Peyer's patch (tissue), 4 donors: ENCODE results near the gene SHE. TPM values are rescaled to one million over a fixed set of nuclear protein-coding genes. Genes with fewer than 3 reads are reported as not detected.
A peak's percentile ranks its signal among the peaks of the same experiment; 100 is the strongest.

Source experiments
- DNase-seq, 3 donors: peaks; one replicate each; pipeline ENCODE4 v3.0.0-alpha.2; 2017 to 2019
- H3K27ac ChIP-seq, 4 donors: fragments of 200-600 bp; sonication (generic); one replicate each; pipeline ENCODE4 v1.5.1; 2016 to 2019
- H3K27me3 ChIP-seq, 2 donors: fragments of 200-600 bp; sonication (generic); one replicate each; pipeline ENCODE4 v1.5.1; 2019
- H3K36me3 ChIP-seq, 3 donors: fragments of 200-600 bp; sonication (generic); one replicate each; pipeline ENCODE4 v1.5.1; 2016 to 2019
- H3K4me1 ChIP-seq, 4 donors: fragments of 200-600 bp; sonication (generic); one replicate each; pipeline ENCODE4 v1.5.1; 2016 to 2019
- H3K4me3 ChIP-seq, 4 donors: fragments of 200-600 bp; sonication (generic); 1 replicate in 3 of 4; 2 replicates in 1 of 4; pipeline ENCODE4 v1.5.1; 2016 to 2019; ENCODE audit warnings: mild to moderate bottlenecking in 1 of 4
- H3K9me3 ChIP-seq, 4 donors: fragments of 200-600 bp; sonication (generic); one replicate each; pipeline ENCODE4 v1.5.1; 2016 to 2019; ENCODE audit warnings: mild to moderate bottlenecking in 1 of 4
- CTCF ChIP-seq, 6 experiments: fragments of 450-650 bp in 4 of 6; fragments of 200-600 bp in 2 of 6; sonication (generic) in 1 of 6; IDR thresholded peaks; one replicate each; pipeline ENCODE4 v1.5.1; 2017 to 2019; ENCODE audit warnings: antibody characterized with exemption in 6 of 6, mild to moderate bottlenecking in 3 of 6, moderate library complexity in 1 of 6
- POLR2A ChIP-seq, 2 donors: fragments of 450-650 bp; IDR thresholded peaks; one replicate each; pipeline ENCODE4 v1.5.1; 2017; ENCODE audit warnings: antibody characterized with exemption in 2 of 2, mild to moderate bottlenecking in 2 of 2, moderate library complexity in 2 of 2
- total RNA-seq, 4 donors: library from RNA; depleted of rRNA; stranded (reverse); fragments of >200 nt; gene quantifications; one replicate each; pipeline ENCODE4 v1.1.0, GENCODE V29; 2016

The SHE gene
- total RNA-seq, 4 donors from 2014 or later: 1.6 to 19.8 (median 7.3) TPM

- Histone ChIP-seq H3K4me3 (no peak overlapping the region), H3K36me3 (peaks cover 0 to 20% (median 0%) of the 10 kb centered on the region in 3 donors), H3K27me3 (no peaks in the 10 kb centered on the region), H3K9me3 (no peaks in the 10 kb centered on the region), H3K4me1 (peaks cover 0 to 82% (median 17%) of the 10 kb centered on the region in 4 donors), H3K27ac (peak overlapping the region in 3 of 4 donors; percentile 61 to 91 (median 76))
- TF ChIP-seq CTCF (IDR thresholded peaks at IDR 0.05) (no peak), POLR2A (IDR thresholded peaks at IDR 0.05) (no peak)
- DNase-seq: no peak
Measured at GRCh38 chr1:154429841-154430611, 72.2 kb downstream of the SHE start.

Other genes starting within 250 kb of the SHE start
- 100 to 1,000 TPM in 1 of 4 donors, 10 to 100 TPM in 3; 71.8 to 125 (median 75.6) TPM for gene HAX1, start 229.8 kb downstream of the SHE start, total RNA-seq
- under 1 TPM in 1 of 4 donors, not detected in 3; 0.85 TPM for gene AQP10, start 181.3 kb downstream of the SHE start, total RNA-seq
- gene ATP8B2, start 176.9 kb downstream of the SHE start, total RNA-seq: 10 to 100 TPM; 18.6 to 56.9 (median 31.8) TPM
- gene IL6R, start 97.1 kb downstream of the SHE start, total RNA-seq: 100 to 1,000 TPM in 2 of 4 donors, 10 to 100 TPM in 2; 56.1 to 140 (median 100) TPM
- gene TDRD10, start 193 bp downstream of the SHE start, total RNA-seq: 1 to 10 TPM in 2 of 4 donors, under 1 TPM in 1, not detected in 1; 0.53 to 3.5 (median 1.6) TPM
- 100 to 1,000 TPM in 1 of 4 donors, 10 to 100 TPM in 3; 21.8 to 159 (median 30.6) TPM for gene UBE2Q1, start 56.2 kb upstream of the SHE start, total RNA-seq
- under 1 TPM in 3 of 4 donors, not detected in 1; 0.27 to 0.53 (median 0.47) TPM for gene CHRNB2, start 65.4 kb upstream of the SHE start, total RNA-seq
- 100 to 1,000 TPM; 134 to 205 (median 170) TPM for gene ADAR, start 105.8 kb upstream of the SHE start, total RNA-seq